Measurements from ENCODE around the gene TTC7B.

Gene TTC7B

GRCh38 chr14:90512329-90512991, 303.8 kb downstream of the TTC7B start:
- DNase-seq (ENCODE audit: low read depth), result no peak

DNA sequence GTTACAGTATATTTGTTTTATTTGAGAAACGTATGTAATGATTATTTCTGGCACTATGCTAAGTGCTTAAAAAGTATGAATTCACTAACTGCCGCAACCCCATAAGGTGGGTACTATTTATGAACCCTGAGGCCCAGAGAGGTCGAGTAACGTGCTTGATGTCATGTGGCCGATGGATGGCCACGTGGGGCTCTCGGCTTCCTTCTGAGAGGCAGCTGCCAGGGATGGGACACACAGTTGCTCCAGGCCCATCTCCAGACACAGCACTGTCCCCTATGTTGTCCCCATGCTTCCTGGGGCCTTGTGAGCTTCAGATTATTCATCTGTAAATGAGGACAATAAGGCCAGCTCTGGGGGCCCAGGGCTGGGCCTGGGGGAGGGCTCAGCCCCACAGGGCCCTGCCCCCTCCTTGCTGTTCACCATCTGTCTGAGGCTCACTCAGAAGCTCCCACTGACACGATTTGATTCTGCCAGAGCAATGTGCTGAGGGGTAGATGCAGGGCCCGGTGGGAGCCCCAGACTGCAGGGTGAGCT, 304.4 kb downstream of the TTC7B start:
- TF ChIP-seq, protein P1, sequence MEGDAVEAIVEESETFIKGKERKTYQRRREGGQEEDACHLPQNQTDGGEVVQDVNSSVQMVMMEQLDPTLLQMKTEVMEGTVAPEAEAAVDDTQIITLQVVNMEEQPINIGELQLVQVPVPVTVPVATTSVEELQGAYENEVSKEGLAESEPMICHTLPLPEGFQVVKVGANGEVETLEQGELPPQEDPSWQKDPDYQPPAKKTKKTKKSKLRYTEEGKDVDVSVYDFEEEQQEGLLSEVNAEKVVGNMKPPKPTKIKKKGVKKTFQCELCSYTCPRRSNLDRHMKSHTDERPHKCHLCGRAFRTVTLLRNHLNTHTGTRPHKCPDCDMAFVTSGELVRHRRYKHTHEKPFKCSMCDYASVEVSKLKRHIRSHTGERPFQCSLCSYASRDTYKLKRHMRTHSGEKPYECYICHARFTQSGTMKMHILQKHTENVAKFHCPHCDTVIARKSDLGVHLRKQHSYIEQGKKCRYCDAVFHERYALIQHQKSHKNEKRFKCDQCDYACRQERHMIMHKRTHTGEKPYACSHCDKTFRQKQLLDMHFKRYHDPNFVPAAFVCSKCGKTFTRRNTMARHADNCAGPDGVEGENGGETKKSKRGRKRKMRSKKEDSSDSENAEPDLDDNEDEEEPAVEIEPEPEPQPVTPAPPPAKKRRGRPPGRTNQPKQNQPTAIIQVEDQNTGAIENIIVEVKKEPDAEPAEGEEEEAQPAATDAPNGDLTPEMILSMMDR (conservative IDR thresholded peaks at IDR 0.05; ENCODE audit: control insufficient read depth, insufficient read depth, low read depth, low read length), result no peak
- H3K4me3 ChIP-seq (ENCODE audit: control insufficient read depth, low read depth, low read length), result no peak overlapping the region
- DNase-seq (ENCODE audit: low read depth), result no peak

More at GRCh38 chr14:90512329-90512991, 303.8 kb downstream of the TTC7B start:
- no peak overlapping the region for H3K4me3 ChIP-seq (ENCODE audit: control insufficient read depth, low read depth, low read length)
- TF ChIP-seq, protein P1 (conservative IDR thresholded peaks at IDR 0.05; ENCODE audit: control insufficient read depth, insufficient read depth, low read depth, low read length), result no peak

DNA sequence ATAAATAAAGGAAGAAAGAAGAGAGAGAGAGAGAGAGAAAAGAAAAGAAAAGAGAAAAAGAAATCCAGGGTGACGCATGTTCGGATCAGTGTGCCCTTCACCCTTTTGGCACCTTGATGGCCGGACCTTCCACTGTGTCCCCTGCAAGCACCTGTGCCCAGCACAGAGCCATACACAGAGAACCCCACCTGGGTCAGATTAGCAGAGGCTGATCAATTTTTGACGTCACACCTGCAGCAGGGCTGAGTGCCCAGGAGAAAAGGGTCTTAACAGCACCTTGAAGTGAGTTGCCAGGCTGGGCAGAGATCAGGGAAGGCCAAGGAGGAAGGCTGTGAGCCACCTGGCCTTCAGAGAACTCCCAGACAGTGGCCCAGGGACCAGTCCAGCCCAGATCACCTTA, 305.0 kb downstream of the TTC7B start:
- TF ChIP-seq, protein P1 (conservative IDR thresholded peaks at IDR 0.05; ENCODE audit: control insufficient read depth, insufficient read depth, low read depth, low read length), result no peak
- no peak overlapping the region for H3K4me3 ChIP-seq (ENCODE audit: control insufficient read depth, low read depth, low read length)
- DNase-seq (ENCODE audit: low read depth), result no peak

- no peak overlapping the region for H3K4me3 ChIP-seq (ENCODE audit: control insufficient read depth, low read depth, low read length)
- TF ChIP-seq, protein P1 (conservative IDR thresholded peaks at IDR 0.05; ENCODE audit: control insufficient read depth, insufficient read depth, low read depth, low read length), result no peak
- DNase-seq (ENCODE audit: low read depth), result no peak
These were observed 306.1 kb downstream of the TTC7B start for GRCh38 chr14:90510159-90510558.

DNA sequence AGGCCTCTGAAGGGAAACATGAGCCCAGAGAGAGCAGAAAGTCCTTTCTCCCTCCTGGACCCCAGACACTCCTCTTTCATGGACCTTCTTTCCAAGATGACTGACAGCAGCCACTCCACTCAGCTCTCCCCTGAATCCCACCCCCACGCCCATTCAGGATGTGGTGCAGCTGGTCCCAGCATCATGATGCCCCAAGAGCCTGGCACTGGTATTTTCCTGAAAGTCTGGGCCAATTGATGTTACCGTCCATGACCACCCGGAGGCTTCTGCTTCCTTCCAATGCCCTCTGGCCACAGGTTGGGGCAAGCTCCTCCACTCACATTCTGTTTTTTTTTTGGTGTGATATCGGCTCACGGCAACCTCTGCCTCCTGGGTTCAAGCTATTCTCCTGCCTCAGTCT, 306.8 kb downstream of the TTC7B start:
- TF ChIP-seq, protein P1 (conservative IDR thresholded peaks at IDR 0.05; ENCODE audit: control insufficient read depth, insufficient read depth, low read depth, low read length), result no peak
- no peak overlapping the region for H3K4me3 ChIP-seq (ENCODE audit: control insufficient read depth, low read depth, low read length)
- no peak for DNase-seq (ENCODE audit: low read depth)

GRCh38 chr14:90508536-90509254, 307.5 kb downstream of the TTC7B start:
- TF ChIP-seq, protein P1 (conservative IDR thresholded peaks at IDR 0.05; ENCODE audit: control insufficient read depth, insufficient read depth, low read depth, low read length), result no peak
- no peak overlapping the region for H3K4me3 ChIP-seq (ENCODE audit: control insufficient read depth, low read depth, low read length)
- no peak for DNase-seq (ENCODE audit: low read depth)
